UCSD-AML1 (cell line): ENCODE data around the gene ROR2.

Source experiments
- DNase-seq: peaks from one replicate; lab custom pipeline; 2025; ENCODE audit not compliant: unreplicated experiment; lab: John Stamatoyannopoulos, UW

ROR2 gene

GRCh38 chr9:91820126-91820750 is 129.8 kb downstream of the ROR2 start:
- no peak for DNase-seq

GRCh38 chr9:91818647-91819403 is 131.2 kb downstream of the ROR2 start:
- DNase-seq = no peak

- no peak for DNase-seq
Measured at GRCh38 chr9:91818225-91818585, 131.8 kb downstream of the ROR2 start.

- no peak for DNase-seq
Measured at GRCh38 chr9:91817493-91818224, 132.4 kb downstream of the ROR2 start.

- DNase-seq = no peak
Measured at GRCh38 chr9:91817106-91817492, 132.9 kb downstream of the ROR2 start.

GRCh38 chr9:91816356-91816755 is 133.7 kb downstream of the ROR2 start:
- DNase-seq = no peak

GRCh38 chr9:91815896-91816295 is 134.1 kb downstream of the ROR2 start:
- DNase-seq = no peak

- no peak for DNase-seq
Measured at GRCh38 chr9:91814753-91815152, 135.3 kb downstream of the ROR2 start.

- no peak for DNase-seq
Measured at GRCh38 chr9:91814201-91814600, 135.8 kb downstream of the ROR2 start.

- DNase-seq = no peak
Measured at GRCh38 chr9:91813176-91813795, 136.7 kb downstream of the ROR2 start.

- DNase-seq = no peak
Measured at GRCh38 chr9:91812191-91812590, 137.8 kb downstream of the ROR2 start.

GRCh38 chr9:91811024-91811909 is 138.8 kb downstream of the ROR2 start:
- DNase-seq = no peak

- no peak for DNase-seq
Measured at GRCh38 chr9:91810286-91810905, 139.6 kb downstream of the ROR2 start.

GRCh38 chr9:91809581-91810285 is 140.3 kb downstream of the ROR2 start:
- no peak for DNase-seq

- DNase-seq = no peak
Measured at GRCh38 chr9:91807643-91808246, 142.3 kb downstream of the ROR2 start.

GRCh38 chr9:91805031-91805430 is 145.0 kb downstream of the ROR2 start:
- no peak for DNase-seq

- no peak for DNase-seq
Measured at GRCh38 chr9:91803970-91804752, 145.9 kb downstream of the ROR2 start.

- DNase-seq = no peak
Measured at GRCh38 chr9:91803151-91803940, 146.7 kb downstream of the ROR2 start.
